WERI-Rb-1 (cell line): ENCODE results near the gene FBXO46.
A peak's percentile ranks its signal among the peaks of the same experiment; 100 is the strongest.

Source experiments
- DNase-seq: peaks from one replicate; pipeline ENCODE4 v3.0.0-alpha.2; 2020
- H3K27ac ChIP-seq: fragments of 250-450 bp; sonication (Bioruptor Pico); 2 replicates; pipeline ENCODE4 v1.5.1; 2020; ENCODE audit warnings: mild to moderate bottlenecking, moderate library complexity
- H3K27me3 ChIP-seq: fragments of 250-450 bp; sonication (Bioruptor Pico); 2 replicates; pipeline ENCODE4 v1.5.1; 2021; ENCODE audit warnings: mild to moderate bottlenecking, low read depth, moderate library complexity; ENCODE audit not compliant: insufficient read depth, severe bottlenecking
- H3K36me3 ChIP-seq: fragments of 250-450 bp; sonication (Bioruptor Pico); 2 replicates; pipeline ENCODE4 v1.5.1; 2020; ENCODE audit warnings: mild to moderate bottlenecking, moderate library complexity
- H3K4me3 ChIP-seq: 2 replicates; pipeline ENCODE4 v1.5.1; 2011; ENCODE audit warnings: low read depth, mild to moderate bottlenecking, control low read depth, low read length
- H3K9me3 ChIP-seq: fragments of 250-450 bp; sonication (Bioruptor Pico); 2 replicates; pipeline ENCODE4 v1.5.1; 2021; ENCODE audit warnings: mild to moderate bottlenecking, moderate library complexity; ENCODE audit not compliant: severe bottlenecking
- TF ChIP-seq, protein P1 (sequence below): IDR thresholded peaks from 2 replicates; pipeline ENCODE4 v1.5.1; 2011; ENCODE audit warnings: low read depth, mild to moderate bottlenecking, control low read depth, inconsistent platforms, low read length

Gene FBXO46

DNA sequence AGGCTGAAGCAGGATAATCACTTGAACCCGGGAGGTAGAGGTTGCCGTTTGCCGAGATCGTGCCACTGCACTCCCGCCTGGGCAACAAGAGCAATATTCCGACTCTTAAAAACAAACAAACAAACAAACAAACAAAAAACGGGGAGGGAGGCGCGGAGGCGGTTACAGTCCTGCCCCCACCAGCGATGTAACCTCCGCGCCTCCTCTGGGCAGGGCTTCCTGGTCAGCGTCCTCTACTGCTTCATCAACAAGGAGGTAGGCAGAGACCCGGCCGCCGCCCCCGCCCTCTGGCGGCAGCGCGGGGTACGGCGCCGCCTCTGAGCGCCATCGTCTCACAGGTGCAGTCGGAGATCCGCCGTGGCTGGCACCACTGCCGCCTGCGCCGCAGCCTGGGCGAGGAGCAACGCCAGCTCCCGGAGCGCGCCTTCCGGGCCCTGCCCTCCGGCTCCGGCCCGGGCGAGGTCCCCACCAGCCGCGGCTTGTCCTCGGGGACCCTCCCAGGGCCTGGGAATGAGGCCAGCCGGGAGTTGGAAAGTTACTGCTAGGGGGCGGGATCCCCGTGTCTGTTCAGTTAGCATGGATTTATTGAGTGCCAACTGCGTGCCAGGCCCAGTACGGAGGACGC is 49.2 kb downstream of the FBXO46 start:
- no peaks in the 10 kb centered on the region for H3K9me3 ChIP-seq
- no peaks in the 10 kb centered on the region for H3K27me3 ChIP-seq
- H3K36me3 ChIP-seq = peaks cover 22% of the 10 kb centered on the region
- TF ChIP-seq, protein P1, sequence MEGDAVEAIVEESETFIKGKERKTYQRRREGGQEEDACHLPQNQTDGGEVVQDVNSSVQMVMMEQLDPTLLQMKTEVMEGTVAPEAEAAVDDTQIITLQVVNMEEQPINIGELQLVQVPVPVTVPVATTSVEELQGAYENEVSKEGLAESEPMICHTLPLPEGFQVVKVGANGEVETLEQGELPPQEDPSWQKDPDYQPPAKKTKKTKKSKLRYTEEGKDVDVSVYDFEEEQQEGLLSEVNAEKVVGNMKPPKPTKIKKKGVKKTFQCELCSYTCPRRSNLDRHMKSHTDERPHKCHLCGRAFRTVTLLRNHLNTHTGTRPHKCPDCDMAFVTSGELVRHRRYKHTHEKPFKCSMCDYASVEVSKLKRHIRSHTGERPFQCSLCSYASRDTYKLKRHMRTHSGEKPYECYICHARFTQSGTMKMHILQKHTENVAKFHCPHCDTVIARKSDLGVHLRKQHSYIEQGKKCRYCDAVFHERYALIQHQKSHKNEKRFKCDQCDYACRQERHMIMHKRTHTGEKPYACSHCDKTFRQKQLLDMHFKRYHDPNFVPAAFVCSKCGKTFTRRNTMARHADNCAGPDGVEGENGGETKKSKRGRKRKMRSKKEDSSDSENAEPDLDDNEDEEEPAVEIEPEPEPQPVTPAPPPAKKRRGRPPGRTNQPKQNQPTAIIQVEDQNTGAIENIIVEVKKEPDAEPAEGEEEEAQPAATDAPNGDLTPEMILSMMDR = peak; percentile 83
- 0 out of 2 replicates have a peak overlapping the region, but pooled peaks have one; percentile 7 for H3K27ac ChIP-seq
- H3K4me3 ChIP-seq = peak overlapping the region; percentile 32
- DNase-seq = peak; percentile 84

GRCh38 chr19:45677351-45678230 is 53.1 kb downstream of the FBXO46 start:
- H3K4me3 ChIP-seq = no peak overlapping the region
- TF ChIP-seq, protein P1 = no peak
- H3K27ac ChIP-seq = no peak overlapping the region
- DNase-seq = no peak
- H3K36me3 ChIP-seq = no peaks in the 10 kb centered on the region
- H3K9me3 ChIP-seq = no peaks in the 10 kb centered on the region
- no peaks in the 10 kb centered on the region for H3K27me3 ChIP-seq

- DNase-seq = no peak
- Histone ChIP-seq H3K9me3 (no peaks in the 10 kb centered on the region), H3K27me3 (no peaks in the 10 kb centered on the region), H3K36me3 (no peaks in the 10 kb centered on the region), H3K4me3 (no peak overlapping the region), H3K27ac (no peak overlapping the region)
- TF ChIP-seq, protein P1 = no peak
Observed at GRCh38 chr19:45676851-45677263, 53.8 kb downstream of the FBXO46 start.

DNA sequence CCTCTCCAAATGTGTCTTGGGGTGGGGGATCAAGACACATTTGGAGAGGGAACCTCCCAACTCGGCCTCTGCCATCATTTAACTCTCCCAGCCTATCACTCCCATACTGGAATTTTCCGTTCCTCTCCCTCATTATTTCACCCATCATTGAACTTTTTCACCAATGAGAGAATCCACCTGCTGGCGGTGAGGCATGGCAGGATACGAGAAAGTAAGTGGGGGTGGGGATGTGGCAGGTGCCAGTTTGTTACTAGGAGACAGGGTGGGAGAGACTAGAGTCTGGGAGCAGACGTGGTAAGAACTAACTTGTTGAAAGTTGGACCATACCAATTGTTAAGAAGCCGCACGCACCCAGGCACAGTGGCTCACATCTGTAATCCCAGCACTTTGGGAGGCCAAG is 55.8 kb downstream of the FBXO46 start:
- no peaks in the 10 kb centered on the region for H3K9me3 ChIP-seq
- TF ChIP-seq, protein P1 = no peak
- no peaks in the 10 kb centered on the region for H3K27me3 ChIP-seq
- H3K4me3 ChIP-seq = no peak overlapping the region
- no peak overlapping the region for H3K27ac ChIP-seq
- DNase-seq = no peak
- H3K36me3 ChIP-seq = no peaks in the 10 kb centered on the region

DNA sequence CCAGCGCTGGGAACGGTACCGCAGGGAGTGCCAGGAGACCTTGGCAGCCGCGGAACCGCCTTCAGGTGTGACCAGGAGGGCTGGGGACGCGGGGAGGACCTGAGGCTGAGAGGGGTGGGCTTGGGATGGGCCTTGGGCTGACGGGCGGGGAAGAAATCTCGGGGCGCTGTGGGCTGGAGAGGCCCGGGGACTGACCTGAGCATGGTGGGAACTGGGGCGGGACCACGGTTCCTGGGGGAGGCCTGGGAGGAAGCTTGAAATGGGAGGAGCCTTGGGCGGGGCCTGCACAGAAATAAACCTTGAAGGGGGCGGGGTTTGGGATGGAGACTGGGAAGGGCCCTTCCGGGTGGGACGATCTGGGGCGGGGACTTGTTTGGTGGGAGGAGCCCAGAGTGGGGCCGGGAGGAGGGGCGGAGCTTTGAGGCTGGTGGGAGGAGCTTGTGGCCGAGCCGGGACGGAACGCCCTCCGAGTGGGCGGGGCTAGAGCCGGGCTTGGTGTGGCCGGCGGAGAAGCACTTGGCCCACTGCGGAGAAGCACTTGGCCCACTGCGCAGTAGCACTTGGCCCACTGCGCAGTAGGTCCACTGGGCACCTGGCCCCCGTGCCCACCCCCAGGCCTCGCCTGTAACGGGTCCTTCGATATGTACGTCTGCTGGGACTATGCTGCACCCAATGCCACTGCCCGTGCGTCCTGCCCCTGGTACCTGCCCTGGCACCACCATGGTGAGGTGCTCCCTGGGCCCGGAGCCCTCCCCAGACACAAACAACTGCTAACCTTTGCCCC is 59.8 kb downstream of the FBXO46 start:
- no peak overlapping the region for H3K4me3 ChIP-seq
- no peaks in the 10 kb centered on the region for H3K36me3 ChIP-seq
- no peak overlapping the region for H3K27ac ChIP-seq
- DNase-seq = no peak
- no peaks in the 10 kb centered on the region for H3K9me3 ChIP-seq
- TF ChIP-seq, protein P1 = no peak
- no peaks in the 10 kb centered on the region for H3K27me3 ChIP-seq
